A673 (cell line): ENCODE data around the gene DTYMK.

Source experiments
- CTCF ChIP-seq: fragments of 300-800, 200-600 bp; sonication (generic); conservative IDR thresholded peaks from 2 replicates; pipeline ENCODE4 v1.5.1; 2017; ENCODE audit warnings: low read depth, mild to moderate bottlenecking, antibody characterized with exemption, low read length, moderate library complexity, mixed read lengths
- EZH2 ChIP-seq: fragments of 200-600 bp; sonication (generic); IDR thresholded peaks from 2 replicates; pipeline ENCODE4 v1.6.1; 2017; ENCODE audit warnings: borderline replicate concordance, low read depth, mild to moderate bottlenecking, mixed read lengths, antibody characterized with exemption, low read length; ENCODE audit not compliant: poor library complexity, severe bottlenecking

- TF ChIP-seq CTCF (no peak), EZH2 (no peak)
Measured at GRCh38 chr2:241680044-241680443, 6.6 kb downstream of the DTYMK start.
